ENCODE results near the gene NOTCH4.
"Not testable (repeated sequence)": the region's sequence is repeated elsewhere in the genome, so short reads cannot be mapped to it uniquely, and the experiment has no call there.

NOTCH4 gene

GRCh38 chr6:32216285-32216684 lies 7.6 kb downstream of the NOTCH4 start:
- TF ChIP-seq, protein P1, sequence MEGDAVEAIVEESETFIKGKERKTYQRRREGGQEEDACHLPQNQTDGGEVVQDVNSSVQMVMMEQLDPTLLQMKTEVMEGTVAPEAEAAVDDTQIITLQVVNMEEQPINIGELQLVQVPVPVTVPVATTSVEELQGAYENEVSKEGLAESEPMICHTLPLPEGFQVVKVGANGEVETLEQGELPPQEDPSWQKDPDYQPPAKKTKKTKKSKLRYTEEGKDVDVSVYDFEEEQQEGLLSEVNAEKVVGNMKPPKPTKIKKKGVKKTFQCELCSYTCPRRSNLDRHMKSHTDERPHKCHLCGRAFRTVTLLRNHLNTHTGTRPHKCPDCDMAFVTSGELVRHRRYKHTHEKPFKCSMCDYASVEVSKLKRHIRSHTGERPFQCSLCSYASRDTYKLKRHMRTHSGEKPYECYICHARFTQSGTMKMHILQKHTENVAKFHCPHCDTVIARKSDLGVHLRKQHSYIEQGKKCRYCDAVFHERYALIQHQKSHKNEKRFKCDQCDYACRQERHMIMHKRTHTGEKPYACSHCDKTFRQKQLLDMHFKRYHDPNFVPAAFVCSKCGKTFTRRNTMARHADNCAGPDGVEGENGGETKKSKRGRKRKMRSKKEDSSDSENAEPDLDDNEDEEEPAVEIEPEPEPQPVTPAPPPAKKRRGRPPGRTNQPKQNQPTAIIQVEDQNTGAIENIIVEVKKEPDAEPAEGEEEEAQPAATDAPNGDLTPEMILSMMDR (IDR thresholded peaks at IDR 0.05; ENCODE audit: extremely low read depth, missing control alignments): no peak
- no peak for DNase-seq (ENCODE audit: low spot score)

DNA sequence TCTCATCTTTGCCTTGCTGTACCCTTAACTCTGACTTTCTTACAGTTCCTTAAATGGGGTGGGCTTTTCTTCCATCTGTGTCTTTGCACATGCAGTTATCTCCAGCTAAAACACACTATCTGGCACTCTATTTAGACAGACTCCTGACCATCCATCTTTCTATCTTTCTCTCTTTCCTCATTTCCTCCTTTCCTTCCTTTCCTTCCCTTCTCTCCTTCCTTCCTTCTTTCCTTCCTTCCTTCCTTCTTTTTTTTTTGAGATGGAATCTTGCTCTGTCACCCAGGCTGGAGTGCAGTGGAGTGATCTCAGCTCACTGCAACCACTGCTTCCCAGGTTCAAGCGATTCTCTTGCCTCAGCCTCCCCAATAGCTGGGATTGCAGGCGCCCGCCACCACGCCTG lies 8.2 kb downstream of the NOTCH4 start:
- TF ChIP-seq, protein P1 (IDR thresholded peaks at IDR 0.05; ENCODE audit: extremely low read depth, missing control alignments): no peak
- no peak for DNase-seq (ENCODE audit: low spot score)

DNA sequence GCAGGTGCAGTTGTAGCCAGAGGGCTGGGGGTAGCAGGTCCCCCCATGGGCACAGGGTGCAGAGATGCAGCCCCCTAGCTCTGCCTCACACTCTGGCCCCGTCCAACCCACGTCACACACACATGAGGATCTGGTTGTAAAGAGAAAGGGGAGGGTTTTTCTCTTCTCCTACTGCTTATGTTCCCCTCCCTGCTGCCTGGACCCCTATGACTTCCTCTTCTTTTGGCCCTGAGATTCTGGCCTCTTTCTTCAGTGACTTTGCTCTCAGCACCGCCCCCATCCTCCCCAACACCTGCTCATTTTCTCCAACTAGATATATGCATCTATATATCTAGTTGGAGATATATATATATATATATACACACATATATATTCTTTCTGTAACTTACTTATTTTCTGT lies 9.7 kb downstream of the NOTCH4 start:
- TF ChIP-seq, protein P1 (IDR thresholded peaks at IDR 0.05; ENCODE audit: extremely low read depth, missing control alignments): no peak
- DNase-seq (ENCODE audit: low spot score): no peak

GRCh38 chr6:32213649-32214048 lies 10.2 kb downstream of the NOTCH4 start:
- TF ChIP-seq, protein P1 (IDR thresholded peaks at IDR 0.05; ENCODE audit: extremely low read depth, missing control alignments): no peak
- no peak for DNase-seq (ENCODE audit: low spot score)

DNA sequence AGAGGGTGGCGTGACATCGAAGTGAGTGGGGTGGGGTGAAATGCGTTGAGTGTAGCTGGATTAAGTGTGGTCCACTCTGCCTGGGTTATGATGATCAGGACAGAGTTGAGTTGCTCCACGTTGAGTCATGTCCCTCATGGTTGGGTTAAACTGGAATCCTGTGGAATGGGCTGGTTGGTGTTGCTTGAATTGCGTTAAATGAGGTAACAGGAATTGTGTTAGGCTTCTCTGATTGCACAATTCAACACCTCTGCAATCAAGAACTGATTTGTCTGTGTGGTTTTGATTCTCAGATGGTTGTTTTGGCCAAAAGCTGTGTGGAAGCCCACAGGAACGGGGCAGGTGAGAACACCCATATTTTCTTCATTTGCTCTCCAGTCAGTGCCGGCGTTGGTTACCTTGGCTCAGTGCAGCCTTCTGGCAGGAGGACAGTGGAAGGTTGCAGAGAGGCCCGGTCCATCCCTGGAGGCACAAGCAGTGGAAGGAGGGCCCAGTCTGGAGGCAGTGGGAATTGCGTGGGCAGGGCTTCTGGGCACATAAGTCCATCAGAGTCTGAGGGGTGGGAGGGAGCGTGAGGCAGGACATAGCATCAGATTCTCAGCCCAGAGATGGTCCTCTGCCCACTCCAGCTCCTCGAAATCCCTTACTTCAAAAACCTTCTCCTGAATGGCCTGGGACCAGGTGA lies 11.6 kb downstream of the NOTCH4 start:
- no peak for DNase-seq (ENCODE audit: low spot score)
- TF ChIP-seq, protein P1 (IDR thresholded peaks at IDR 0.05; ENCODE audit: extremely low read depth, missing control alignments): no peak

GRCh38 chr6:32211432-32211831 lies 12.4 kb downstream of the NOTCH4 start:
- not testable (repeated sequence) for DNase-seq (ENCODE audit: low spot score)

- no peak for DNase-seq (ENCODE audit: low spot score)
- TF ChIP-seq, protein P1 (IDR thresholded peaks at IDR 0.05; ENCODE audit: extremely low read depth, missing control alignments): no peak
Observed at GRCh38 chr6:32210191-32210601, 13.7 kb downstream of the NOTCH4 start.

DNA sequence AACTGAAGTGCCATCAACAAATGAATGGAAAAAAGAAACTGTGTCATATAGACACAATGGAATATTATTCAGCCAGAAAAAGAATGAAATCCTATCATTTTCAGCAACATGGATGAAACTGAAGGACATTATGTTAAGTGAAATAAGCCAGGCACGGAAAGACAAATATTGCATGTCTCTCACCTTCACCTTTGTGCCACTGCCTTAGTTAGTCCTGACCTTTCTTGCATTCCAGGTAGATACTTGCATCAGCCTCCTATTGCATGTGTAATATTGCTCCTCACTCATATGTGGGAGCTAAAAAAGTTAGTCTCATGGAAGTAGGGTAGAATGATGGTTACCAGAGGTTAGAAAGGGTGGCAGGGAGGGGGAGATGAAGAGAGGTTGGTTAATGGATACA lies 14.9 kb downstream of the NOTCH4 start:
- TF ChIP-seq, protein P1 (IDR thresholded peaks at IDR 0.05; ENCODE audit: extremely low read depth, missing control alignments): no peak
- no peak for DNase-seq (ENCODE audit: low spot score)
